Measurements from ENCODE around the gene LDB2.

LDB2 gene

GRCh38 chr4:16674082-16674481 lies 224.4 kb downstream of the LDB2 start:
- no peak overlapping the region for H3K4me3 ChIP-seq (replicated peaks in 1 of 2; ENCODE audit: low read depth in 2 of 2, low read length in 2 of 2)
- DNase-seq (ENCODE audit: low read depth in 2 of 2): no peak
- no peak for TF ChIP-seq CTCF (IDR thresholded peaks at IDR 0.05; ENCODE audit: low read depth, low read length)

GRCh38 chr4:16672421-16672820 lies 226.0 kb downstream of the LDB2 start:
- H3K4me3 ChIP-seq (replicated peaks in 1 of 2; ENCODE audit: low read depth in 2 of 2, low read length in 2 of 2): no peak overlapping the region
- no peak for TF ChIP-seq CTCF (IDR thresholded peaks at IDR 0.05; ENCODE audit: low read depth, low read length)
- no peak for DNase-seq (ENCODE audit: low read depth in 2 of 2)

GRCh38 chr4:16671741-16672140 lies 226.7 kb downstream of the LDB2 start:
- TF ChIP-seq CTCF (IDR thresholded peaks at IDR 0.05; ENCODE audit: low read depth, low read length): no peak
- H3K4me3 ChIP-seq (replicated peaks in 1 of 2; ENCODE audit: low read depth in 2 of 2, low read length in 2 of 2): no peak overlapping the region
- no peak for DNase-seq (ENCODE audit: low read depth in 2 of 2)

GRCh38 chr4:16670727-16671126 lies 227.7 kb downstream of the LDB2 start:
- no peak for TF ChIP-seq CTCF (IDR thresholded peaks at IDR 0.05; ENCODE audit: low read depth, low read length)
- no peak overlapping the region for H3K4me3 ChIP-seq (replicated peaks in 1 of 2; ENCODE audit: low read depth in 2 of 2, low read length in 2 of 2)
- DNase-seq (ENCODE audit: low read depth in 2 of 2): no peak

- H3K4me3 ChIP-seq (replicated peaks in 1 of 2; ENCODE audit: low read depth in 2 of 2, low read length in 2 of 2): no peak overlapping the region
- DNase-seq (ENCODE audit: low read depth in 2 of 2): peak in 1 of 2 donors; percentile 65
- no peak for TF ChIP-seq CTCF (IDR thresholded peaks at IDR 0.05; ENCODE audit: low read depth, low read length)
Observed at GRCh38 chr4:16669036-16669435, 229.4 kb downstream of the LDB2 start.

- DNase-seq (ENCODE audit: low read depth in 2 of 2): no peak
- H3K4me3 ChIP-seq (replicated peaks in 1 of 2; ENCODE audit: low read depth in 2 of 2, low read length in 2 of 2): no peak overlapping the region
- TF ChIP-seq CTCF (IDR thresholded peaks at IDR 0.05; ENCODE audit: low read depth, low read length): no peak
Observed at GRCh38 chr4:16668488-16668887, 230.0 kb downstream of the LDB2 start.

- H3K4me3 ChIP-seq (replicated peaks in 1 of 2; ENCODE audit: low read depth in 2 of 2, low read length in 2 of 2): no peak overlapping the region
- no peak for TF ChIP-seq CTCF (IDR thresholded peaks at IDR 0.05; ENCODE audit: low read depth, low read length)
- peak; percentile 53 to 84 for DNase-seq (ENCODE audit: low read depth in 2 of 2)
Observed at GRCh38 chr4:16667464-16667863, 231.0 kb downstream of the LDB2 start.
